Stimulated activated CD4-positive, alpha-beta T cell treated with anti-CD3 and anti-CD28 coated beads, Interleukin-2, amount 100 ng/mL, for 4 hours (primary cell): ENCODE results near the gene ZC3H14.

ENCODE experiments used
- DNase-seq: peaks from one replicate; pipeline ENCODE4 v3.0.0-alpha.2; 2020; ENCODE audit warnings: low read depth

ZC3H14 gene

GRCh38 chr14:88551094-88551870, 11.6 kb upstream of the ZC3H14 start:
- peak; percentile 27 for DNase-seq

- no peak for DNase-seq
Observed at GRCh38 chr14:88551980-88552431, 10.8 kb upstream of the ZC3H14 start.

GRCh38 chr14:88552876-88553275, 10.0 kb upstream of the ZC3H14 start:
- DNase-seq, result no peak

DNA sequence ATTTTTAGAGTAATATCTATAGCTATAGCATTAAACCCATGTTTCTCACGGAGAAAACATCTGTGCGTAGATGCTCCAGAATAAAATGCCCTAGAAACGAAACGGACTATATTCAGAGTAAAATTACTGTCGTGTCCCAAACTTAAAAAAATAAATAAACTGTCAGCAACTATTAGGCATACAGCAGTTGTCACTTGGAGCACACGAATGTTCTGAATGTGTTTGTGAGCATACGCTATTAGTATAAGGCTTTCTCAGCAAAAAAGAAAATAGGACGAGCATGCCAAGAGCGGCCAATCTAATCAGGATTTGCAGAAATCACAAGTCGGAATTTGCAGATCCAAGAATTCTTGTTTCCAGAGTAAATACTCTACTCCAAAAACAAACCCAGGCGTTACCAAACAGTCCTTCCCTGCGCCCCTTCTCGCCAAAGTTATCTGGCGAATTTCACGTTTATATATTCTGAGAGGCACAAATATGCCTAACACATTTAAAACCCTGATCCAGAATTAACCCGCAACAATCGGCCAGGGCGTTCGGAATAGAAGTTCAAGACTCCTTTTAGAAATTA, 8.9 kb upstream of the ZC3H14 start:
- DNase-seq, result no peak

GRCh38 chr14:88554457-88555286, 8.2 kb upstream of the ZC3H14 start, which contains the start of gene PTPN21:
TSS of gene PTPN21 (minus strand) at chr14:88555007. CDS start at chr14:88550417, 4,590 bp downstream.
- no peak for DNase-seq

DNA sequence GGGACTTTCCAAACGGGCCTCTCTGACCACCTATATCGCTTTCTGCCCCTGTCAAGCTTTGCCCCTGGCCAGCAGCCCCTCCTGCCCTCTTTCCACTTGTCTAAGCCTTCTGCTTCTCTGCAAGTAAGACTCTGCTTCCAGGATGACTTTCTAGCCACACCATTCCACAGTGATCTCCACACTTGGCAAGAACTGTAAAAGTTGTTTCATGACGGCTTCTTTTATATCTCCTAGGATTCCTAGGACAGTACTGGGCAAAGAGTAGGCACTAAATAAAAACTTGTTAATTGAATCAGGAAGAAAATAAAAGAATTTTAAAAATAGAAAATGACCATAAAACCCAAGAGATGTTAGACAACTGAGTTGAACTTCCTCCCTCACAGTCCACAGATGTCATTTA, 6.3 kb upstream of the ZC3H14 start:
- DNase-seq, result no peak

DNA sequence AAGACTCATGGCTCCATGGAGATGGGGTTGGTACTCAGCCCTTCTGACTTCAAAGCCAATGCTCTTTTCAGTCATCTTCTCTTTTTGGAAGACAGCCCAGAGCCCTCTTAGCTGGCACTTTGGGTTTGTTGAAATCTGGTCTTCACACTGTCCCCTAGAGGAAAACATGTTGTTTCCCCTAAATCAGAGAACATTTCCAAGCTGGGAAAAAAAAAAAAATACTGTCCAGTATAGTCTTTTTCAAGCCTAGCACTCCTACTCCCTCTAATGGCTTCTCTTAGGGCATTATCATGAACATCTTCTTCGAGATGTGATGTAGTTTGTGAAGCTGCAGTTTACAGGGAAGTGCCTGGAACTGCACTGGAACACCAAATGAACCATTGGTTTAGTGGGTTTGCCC, 3.0 kb upstream of the ZC3H14 start:
- no peak for DNase-seq

DNA sequence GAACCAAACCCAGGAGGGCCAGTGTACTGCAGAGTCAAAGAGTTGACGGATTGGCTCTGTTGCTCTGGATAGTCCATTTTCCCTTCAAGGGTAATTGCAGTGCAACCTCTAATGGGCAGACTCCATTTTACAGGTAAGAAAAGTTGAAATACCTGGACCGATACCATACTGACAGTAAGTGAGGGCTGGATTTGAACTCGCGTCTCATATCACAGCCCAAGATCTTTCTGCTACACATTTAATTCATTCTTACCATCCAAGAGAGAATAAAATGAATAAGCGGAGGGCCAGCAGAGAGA, 356 bp upstream of the ZC3H14 start:
- DNase-seq, result no peak

GRCh38 chr14:88563845-88564244, 1.0 kb downstream of the ZC3H14 start:
- DNase-seq, result no peak

DNA sequence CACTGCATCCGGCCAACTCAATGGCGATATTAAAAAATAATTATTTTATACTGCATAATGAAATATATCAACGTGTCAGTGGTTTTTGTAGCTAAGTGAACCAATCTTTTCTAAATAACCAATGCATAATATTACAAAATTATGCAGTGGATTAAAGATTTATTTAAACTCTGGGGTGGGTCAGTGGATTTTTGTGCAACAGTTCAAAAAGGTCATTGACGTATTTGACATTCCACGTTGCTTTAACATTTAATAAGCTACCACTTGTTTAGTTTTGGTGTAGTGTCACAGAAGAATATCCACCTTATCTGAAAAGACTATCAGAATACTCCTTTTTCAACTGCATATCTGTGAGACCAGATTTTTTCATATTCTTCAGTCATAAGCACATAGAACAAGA, 2.6 kb downstream of the ZC3H14 start:
- no peak for DNase-seq

GRCh38 chr14:88568196-88568595, 5.4 kb downstream of the ZC3H14 start:
- DNase-seq, result no peak

DNA sequence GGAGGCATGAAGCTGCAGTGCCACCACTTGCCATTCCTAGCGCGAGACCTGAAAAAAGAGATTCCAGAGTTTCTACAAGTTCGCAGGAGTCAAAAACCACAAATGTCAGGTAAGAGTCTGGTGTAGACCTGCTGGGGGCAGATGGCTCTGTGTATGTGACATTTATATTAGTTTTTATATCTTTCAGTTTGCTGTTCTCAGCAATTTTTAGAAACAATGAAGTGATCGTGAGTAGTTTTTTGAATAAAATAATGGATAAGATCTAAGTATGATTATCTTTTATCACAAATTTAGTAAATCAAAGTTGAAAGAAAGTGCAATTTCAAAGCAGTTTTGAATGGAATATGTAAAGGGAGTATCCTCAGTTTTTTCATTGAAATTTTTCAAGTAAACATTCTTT, 9.3 kb downstream of the ZC3H14 start:
- no peak for DNase-seq

DNA sequence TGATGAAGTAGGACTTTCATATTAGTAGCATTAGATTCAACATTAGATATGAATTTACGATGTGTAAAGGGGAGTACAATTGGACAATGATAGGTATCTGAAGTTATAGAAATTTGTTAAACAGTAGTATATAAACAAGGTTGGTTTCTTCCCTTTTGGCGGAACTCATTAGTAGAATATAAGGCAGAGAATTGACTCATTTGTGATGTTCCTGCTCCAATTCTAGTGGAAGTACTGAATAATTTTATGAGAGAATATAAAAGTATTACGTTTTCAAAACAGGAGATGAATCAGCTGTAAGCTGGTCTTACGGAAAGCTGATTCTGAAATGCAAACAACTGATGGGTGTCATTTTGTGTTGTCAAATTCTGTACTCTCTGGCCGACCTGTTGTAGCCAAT, 13.4 kb downstream of the ZC3H14 start:
- no peak for DNase-seq

DNA sequence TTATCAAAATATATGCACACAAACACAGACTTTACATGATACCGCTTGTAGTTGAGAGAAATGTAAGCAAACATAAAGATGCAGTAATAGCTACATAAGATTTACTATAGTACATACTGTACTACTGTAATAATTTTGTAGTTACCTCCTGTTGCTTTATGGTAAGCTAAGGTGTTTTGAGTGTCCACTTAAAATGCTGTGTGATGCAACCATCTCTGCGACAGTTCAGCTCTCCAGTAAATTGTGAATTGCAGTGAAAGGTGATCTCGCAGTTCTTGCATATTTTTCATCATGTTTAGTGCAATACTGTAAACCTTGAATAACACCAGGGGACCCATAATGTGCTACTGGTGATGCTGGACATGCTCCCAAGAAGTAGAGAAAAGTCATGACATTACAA, 21.6 kb downstream of the ZC3H14 start:
- DNase-seq, result no peak

DNA sequence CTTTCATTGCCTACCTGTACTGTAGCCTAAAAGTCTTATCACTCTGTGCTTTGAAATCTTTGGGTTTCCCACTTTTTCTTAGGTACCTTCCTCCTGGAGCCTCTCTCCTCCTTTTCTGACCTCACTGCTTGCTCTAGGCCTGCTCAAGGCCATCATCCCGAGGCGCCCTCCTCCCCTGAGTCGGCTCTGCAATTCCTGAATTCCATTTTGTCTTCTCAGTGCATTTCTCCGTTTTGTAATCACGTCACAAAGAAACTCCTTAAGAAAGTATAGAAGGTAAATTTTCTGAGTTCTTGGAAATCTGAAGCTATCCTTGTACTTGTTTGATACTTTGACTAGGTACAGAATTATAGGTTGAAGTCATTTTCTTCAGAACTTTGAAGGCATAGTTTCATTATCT, 25.2 kb downstream of the ZC3H14 start:
- no peak for DNase-seq

DNA sequence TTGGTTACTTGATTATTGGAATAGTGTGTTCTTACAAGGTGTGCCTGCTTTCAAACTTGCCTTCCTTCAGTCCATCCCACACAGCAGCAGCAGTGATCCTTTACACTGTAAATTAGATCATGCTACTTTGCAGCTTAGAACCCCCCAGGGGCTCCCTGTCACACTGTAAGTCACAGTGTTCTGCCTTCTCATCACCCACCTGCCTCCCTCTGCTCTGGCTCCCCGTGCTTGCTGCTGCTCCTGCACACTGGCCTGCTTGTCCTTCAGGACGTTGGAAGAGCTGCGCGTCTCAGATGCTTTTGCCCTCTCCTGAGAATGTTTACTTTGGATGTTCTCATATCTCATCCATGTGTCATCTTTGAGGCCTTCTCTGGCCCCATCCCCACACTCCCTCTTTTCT, 27.3 kb downstream of the ZC3H14 start:
- DNase-seq, result no peak

DNA sequence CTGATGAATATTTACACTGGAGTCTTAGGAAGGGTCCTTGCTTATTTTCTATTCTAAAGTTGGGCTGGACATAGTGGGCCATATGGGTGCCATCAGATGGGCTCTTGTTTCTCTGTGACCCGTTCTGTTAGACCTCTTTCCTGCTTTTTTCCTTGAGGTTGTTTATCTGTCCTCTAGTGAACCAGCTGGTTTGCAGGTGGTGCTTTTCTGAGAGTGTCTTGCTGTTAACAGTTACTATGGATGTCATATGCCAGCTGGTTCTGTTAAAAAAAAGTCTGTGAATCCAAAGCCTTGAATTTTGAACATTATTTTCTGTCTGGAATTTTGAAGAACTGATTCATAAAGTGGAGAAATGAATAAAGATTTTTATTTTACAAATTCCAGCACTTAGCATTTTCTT, 29.2 kb downstream of the ZC3H14 start:
- no peak for DNase-seq

DNA sequence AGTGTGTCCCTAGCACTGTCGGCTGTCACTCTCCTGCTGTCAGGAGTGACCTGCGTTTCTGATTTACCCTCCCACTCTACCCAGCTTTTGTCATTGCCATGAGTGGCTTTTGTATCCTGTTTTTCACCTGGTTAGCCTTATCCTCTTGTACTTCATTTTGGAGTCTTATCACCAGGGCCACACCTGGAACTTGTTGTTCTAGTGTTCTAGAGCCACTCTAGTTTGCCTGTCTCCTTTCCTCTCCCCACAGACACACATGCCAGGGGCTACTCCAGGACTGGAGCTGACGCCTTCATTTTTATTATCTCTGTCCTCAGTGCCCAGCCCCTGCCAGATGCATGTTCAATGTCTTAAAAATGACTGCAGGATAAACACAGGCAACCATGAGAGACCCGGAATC, 34.2 kb downstream of the ZC3H14 start:
- DNase-seq, result no peak

DNA sequence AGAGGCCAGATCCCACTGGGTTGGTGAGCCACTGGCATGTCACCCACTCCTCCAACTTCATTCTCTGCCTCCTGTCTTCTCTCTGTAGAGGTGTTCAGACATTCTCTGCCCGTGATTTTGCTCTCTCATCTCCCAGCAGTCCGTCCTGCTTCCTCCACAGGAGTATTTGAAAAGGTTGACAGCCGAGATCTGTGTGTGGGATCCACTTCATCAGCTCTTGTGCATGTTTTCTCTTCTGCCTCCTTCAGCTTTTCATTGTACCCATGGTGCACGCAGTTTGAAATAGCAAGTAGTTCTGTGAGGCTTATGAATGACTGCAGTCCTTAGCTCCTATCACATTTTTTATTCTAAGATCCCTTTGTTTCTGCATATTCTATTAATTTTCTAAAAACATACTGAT, 34.8 kb downstream of the ZC3H14 start:
- DNase-seq, result no peak

GRCh38 chr14:88598097-88598675, 35.3 kb downstream of the ZC3H14 start:
- no peak for DNase-seq

- no peak for DNase-seq
Observed at GRCh38 chr14:88599326-88599725, 36.5 kb downstream of the ZC3H14 start.

GRCh38 chr14:88599761-88600439, 37.1 kb downstream of the ZC3H14 start:
- DNase-seq, result no peak
